Mesodermal cell (in vitro differentiated cells): ENCODE results near the gene ANAPC2.

ENCODE experiments used
- H3K27ac ChIP-seq: 2 replicates; pipeline ENCODE4 v1.7.0; 2013; ENCODE audit warnings: mild to moderate bottlenecking, low read depth, low read length, moderate library complexity; ENCODE audit not compliant: severe bottlenecking
- H3K36me3 ChIP-seq: 2 replicates; pipeline ENCODE4 v1.7.1; 2013; ENCODE audit warnings: mild to moderate bottlenecking, low read length, moderate library complexity; ENCODE audit not compliant: control insufficient read depth, insufficient read depth
- H3K4me1 ChIP-seq: one replicate; pipeline ENCODE4 v1.7.1; 2013; ENCODE audit warnings: mild to moderate bottlenecking, low read length; ENCODE audit not compliant: insufficient read depth, control insufficient read depth, poor library complexity, severe bottlenecking
- H3K4me3 ChIP-seq: 2 replicates; pipeline ENCODE4 v1.7.0; 2013; ENCODE audit warnings: low read length, control low read depth, mild to moderate bottlenecking; ENCODE audit not compliant: insufficient read depth, poor library complexity, severe bottlenecking; ENCODE audit errors: extremely low read depth
- H3K9me3 ChIP-seq: 2 replicates; pipeline ENCODE4 v1.7.1; 2013; ENCODE audit warnings: mild to moderate bottlenecking, low read length, moderate library complexity; ENCODE audit not compliant: control insufficient read depth
- WGBS, 2 experiments: methylation state at CpG; one replicate each; pipeline ENCODE4 v1.1.5; 2013; ENCODE audit warnings: missing lambda C conversion rate in 2 of 2; ENCODE audit not compliant: insufficient coverage in 2 of 2; 5-methylcytosine and 5-hydroxymethylcytosine counted together

ANAPC2 gene

DNA sequence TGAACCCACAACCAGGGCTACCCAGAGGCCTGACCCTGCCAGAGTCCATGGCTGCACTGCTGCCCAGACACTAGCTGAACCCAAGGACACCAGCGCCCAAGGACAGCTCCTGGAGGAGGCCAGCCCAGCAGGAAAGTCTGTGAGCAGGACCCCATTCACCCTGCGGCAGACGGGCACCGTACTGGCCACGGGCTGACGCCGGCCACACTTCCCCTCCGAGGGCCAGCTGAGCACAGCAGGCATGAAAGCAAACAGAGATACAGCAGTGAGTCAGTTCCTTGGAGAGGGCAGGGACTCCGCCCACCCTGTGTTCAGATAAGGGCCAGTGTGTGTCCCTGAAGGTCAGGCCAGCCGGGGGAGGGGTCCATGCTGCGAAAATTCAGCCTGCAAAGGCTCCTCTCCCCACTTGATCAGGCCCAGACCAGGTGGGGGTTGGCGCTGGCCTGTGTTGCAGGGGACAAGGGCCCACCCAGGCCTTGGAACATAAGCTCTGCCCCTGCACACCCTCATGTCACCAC, 30.5 kb upstream of the ANAPC2 start:
- H3K27ac ChIP-seq, result peak overlapping the region; percentile 66
- no peak overlapping the region for H3K4me3 ChIP-seq
- WGBS, 2 experiments, result 42 to 56% methylated on average over 10 to 12 of the region's 12 CpGs

DNA sequence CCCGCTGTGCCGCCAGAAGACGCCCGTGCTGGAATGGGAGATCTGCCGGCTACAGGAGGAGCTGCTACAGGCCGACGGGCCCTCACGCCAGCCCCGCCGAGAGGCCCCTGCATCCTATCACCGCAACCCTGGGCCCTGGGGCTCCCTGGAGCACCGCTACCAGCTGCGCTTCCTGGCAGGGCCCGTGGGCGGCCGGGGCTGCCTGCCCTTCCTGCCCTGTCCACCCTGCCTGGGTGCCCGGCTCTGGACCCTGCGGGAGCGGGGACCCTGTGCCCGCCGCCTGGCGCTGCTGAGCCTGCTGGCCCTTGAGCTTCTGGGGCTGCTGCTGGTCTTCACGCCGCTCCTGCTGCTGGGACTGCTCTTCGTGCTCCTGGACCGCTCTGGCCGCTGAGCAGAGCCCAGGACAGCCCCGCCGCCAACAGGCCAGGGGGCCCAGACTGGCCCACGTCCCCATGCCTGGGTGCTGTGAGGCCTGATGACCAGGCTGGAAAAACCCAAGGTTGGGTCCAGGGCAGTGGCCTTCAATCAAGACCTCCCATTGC, 29.9 kb upstream of the ANAPC2 start:
- 95 to 96% methylated on average over 27 to 30 of the region's 30 CpGs for WGBS, 2 experiments
- H3K4me3 ChIP-seq, result no peak overlapping the region
- no peaks in the 10 kb centered on the region for H3K9me3 ChIP-seq
- peaks cover 29% of the 10 kb centered on the region for H3K36me3 ChIP-seq
- peaks cover 18% of the 10 kb centered on the region for H3K4me1 ChIP-seq
- peak overlapping the region; percentile 66 for H3K27ac ChIP-seq

More for the DNA sequence above, 30.5 kb upstream of the ANAPC2 start:
- Histone ChIP-seq H3K36me3 (peaks cover 24% of the 10 kb centered on the region), H3K4me1 (peaks cover 18% of the 10 kb centered on the region), H3K9me3 (no peaks in the 10 kb centered on the region)

DNA sequence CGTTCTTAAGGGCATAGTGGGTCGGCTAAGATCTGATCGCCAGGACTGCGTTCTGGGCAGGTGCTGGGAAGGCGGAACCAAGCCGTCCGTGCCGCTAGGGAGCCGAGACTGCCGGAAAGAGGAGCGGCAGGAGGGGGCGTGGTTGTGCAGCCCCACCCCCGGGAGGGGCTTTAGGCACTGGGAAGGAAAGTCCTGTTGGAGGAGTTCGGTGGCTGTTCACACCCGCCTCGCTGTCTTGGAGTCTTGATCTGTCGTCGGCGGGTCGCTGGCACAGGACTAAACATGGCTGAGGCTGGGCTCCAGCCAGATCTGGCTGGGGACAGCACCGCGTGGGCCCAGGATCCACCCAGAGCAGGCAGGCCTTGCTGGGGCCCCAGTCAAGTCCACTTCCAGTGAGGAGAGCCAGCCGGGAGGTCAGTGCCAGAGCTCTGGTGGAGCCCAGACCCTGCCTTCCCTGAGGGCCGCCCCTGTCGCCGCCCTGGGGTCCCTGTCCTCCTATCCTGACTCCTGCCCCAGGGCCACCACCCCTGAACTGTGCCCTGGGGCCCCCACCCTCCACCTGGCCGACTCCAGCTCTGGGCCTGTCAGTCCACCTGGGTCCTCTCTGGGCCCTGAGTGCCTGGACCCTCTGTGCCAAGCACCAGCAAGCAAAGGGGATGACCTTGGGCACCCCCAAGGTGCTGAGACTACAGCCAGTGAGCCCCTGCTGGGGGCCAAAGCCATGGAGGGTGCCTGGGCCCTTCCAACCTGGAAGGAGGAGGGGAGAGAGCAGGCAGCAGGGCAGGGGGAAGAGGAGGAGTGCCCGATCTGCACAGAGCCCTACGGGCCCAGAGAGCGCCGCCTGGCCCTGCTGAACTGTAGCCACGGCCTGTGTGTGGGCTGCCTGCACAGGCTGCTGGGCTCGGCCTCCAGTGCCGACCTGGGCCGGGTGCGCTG, 29.2 kb upstream of the ANAPC2 start:
- Histone ChIP-seq H3K4me1 (peaks cover 18% of the 10 kb centered on the region), H3K9me3 (no peaks in the 10 kb centered on the region), H3K36me3 (peaks cover 33% of the 10 kb centered on the region), H3K27ac (peak overlapping the region; percentile 16), H3K4me3 (no peak overlapping the region)
- WGBS, 2 experiments, result 60 to 62% methylated on average over 32 to 35 of the region's 36 CpGs

DNA sequence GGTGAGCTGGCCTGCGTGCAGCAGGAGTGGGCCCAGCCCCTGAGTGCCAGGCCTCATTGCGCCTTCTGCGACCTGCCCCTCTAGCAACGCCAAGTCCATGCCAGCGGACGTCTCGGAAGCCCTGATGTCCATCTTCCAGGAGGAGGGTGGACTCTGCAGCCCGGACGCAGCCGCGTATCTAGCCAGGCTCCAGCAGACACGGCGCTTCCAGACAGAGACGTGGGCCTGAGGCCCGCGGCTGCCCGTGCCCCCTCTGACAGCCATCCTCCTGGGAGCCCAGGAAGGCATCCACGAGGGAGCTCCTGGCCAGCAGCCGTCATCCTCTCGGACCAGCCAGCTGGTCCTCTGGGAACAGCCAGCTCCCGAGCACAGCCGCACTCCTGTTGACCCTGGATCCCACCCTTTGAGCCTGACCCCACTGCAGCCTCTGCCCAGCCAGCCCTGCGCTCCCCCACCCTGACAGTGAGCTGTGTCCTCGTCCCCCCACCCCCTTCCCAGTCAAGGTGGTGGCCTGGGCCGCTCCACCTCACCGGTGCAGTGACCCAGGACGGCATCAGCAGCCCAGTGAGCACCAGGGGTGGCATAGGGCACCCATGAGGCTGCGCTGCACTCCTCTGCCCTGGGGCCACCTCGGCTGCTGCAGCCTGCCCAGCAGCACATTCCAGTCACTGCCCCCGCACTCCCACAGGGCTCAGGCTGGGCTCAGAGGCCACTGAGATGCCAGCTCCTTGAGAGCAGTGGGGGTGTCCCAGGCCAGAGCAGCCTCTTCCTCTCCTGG, 28.0 kb upstream of the ANAPC2 start:
- Histone ChIP-seq H3K36me3 (peaks cover 33% of the 10 kb centered on the region), H3K9me3 (no peaks in the 10 kb centered on the region), H3K4me1 (peaks cover 18% of the 10 kb centered on the region), H3K27ac (no peak overlapping the region), H3K4me3 (no peak overlapping the region)
- WGBS, 2 experiments, result 96 to 98% methylated on average over 27 to 28 of the region's 30 CpGs

DNA sequence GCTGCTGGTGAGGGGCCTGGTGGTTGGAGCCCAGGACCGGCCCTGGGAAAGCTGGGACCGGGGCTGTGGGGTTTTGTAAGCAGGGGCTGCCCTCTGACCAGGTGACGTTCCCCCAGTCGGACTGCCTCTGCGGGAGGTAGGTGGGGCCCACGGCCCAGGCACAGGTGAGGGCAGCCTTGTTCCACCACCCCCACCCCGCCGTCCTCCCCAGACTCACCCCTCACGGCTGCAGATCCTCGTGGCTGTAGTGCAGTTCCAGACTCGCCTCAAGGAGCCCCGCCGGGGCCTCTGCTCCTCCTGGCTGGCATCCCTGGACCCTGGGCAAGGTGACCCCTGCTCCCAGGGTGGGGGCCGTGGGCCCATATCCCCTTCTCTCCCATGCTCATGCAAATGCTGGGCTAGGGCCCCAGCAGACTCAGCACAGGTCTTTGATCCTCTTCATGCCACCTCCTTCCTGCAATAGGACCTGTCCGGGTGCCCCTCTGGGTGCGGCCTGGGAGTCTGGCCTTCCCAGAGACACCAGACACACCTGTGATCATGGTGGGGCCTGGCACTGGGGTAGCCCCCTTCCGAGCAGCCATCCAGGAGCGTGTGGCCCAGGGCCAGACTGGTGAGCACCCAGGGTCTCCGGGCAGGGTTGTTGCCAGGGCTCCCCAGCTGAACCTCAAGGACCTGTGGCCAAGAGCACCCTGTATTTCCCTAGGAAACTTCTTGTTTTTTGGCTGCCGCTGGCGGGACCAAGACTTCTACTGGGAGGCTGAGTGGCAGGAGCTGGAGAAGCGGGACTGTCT, 27.0 kb upstream of the ANAPC2 start:
- peaks cover 36% of the 10 kb centered on the region for H3K36me3 ChIP-seq
- H3K27ac ChIP-seq, result no peak overlapping the region
- no peaks in the 10 kb centered on the region for H3K9me3 ChIP-seq
- peaks cover 18% of the 10 kb centered on the region for H3K4me1 ChIP-seq
- 93 to 97% methylated on average over 13 to 21 of the region's 22 CpGs for WGBS, 2 experiments
- H3K4me3 ChIP-seq, result no peak overlapping the region

DNA sequence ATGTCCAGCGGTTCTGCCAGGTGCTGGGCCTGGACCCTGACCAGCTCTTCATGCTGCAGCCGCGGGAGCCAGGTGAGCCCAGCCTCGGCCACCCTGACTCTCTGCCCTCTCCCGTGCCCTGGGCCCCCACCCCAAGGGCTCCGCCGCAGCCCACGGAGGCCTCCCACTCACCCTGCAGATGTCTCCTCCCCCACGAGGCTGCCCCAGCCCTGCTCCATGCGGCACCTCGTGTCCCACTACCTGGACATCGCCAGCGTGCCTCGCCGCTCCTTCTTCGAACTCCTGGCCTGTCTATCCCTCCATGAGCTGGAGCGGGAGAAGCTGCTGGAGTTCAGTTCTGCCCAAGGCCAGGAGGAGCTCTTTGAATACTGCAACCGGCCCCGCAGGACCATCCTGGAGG, 26.3 kb upstream of the ANAPC2 start:
- H3K36me3 ChIP-seq, result peaks cover 40% of the 10 kb centered on the region

DNA sequence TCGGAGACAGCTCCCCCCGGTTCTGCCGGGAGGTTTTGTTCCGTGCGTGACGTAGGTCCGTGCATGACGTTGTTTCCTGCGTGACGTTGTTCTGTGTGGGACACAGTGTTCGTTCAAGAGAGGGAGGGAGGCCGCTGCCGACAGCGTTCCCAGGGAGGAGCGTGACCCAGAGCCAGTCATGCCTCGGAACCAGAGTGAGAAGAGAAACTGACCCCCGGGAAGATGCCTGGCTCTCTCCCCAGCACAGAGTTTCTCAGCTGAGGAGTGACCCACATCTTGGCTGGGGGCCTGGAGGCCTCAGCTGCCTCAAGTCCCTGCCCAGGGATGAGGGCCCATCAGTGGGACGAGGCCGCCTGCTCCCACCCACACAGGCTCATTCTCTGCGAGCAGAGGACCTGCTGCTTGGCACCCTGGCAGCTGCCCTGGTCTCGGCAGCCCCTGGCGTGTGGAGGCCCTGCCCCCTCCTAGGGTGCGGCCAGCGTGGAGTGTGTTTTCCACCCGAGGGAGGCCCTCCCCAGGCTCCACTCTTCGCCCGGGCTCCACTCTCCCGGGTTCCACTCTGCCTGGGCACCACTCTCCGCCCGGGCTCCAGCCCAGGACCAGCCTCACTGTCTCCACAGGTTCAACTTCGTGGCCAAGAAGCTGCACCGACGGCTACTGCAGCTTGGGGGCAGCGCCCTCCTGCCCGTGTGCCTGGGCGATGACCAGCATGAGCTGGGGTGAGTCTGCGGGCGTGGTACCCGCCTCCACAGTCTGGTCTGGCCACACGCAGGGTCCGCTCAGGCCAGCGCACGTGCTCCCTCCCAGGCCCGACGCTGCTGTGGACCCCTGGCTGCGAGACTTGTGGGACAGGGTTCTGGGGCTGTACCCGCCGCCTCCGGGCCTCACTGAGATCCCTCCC, 25.1 kb upstream of the ANAPC2 start:
- Histone ChIP-seq H3K27ac (no peak overlapping the region), H3K36me3 (peaks cover 48% of the 10 kb centered on the region), H3K4me3 (no peak overlapping the region), H3K4me1 (peaks cover 10% of the 10 kb centered on the region), H3K9me3 (no peaks in the 10 kb centered on the region)
- 92 to 96% methylated on average over 47 to 49 of the region's 49 CpGs for WGBS, 2 experiments

More for the DNA sequence above, 26.3 kb upstream of the ANAPC2 start:
- Histone ChIP-seq H3K27ac (no peak overlapping the region), H3K9me3 (no peaks in the 10 kb centered on the region), H3K4me1 (peaks cover 18% of the 10 kb centered on the region), H3K4me3 (no peak overlapping the region)
- WGBS, 2 experiments, result 95 to 96% methylated on average over 16 to 17 of the region's 19 CpGs

DNA sequence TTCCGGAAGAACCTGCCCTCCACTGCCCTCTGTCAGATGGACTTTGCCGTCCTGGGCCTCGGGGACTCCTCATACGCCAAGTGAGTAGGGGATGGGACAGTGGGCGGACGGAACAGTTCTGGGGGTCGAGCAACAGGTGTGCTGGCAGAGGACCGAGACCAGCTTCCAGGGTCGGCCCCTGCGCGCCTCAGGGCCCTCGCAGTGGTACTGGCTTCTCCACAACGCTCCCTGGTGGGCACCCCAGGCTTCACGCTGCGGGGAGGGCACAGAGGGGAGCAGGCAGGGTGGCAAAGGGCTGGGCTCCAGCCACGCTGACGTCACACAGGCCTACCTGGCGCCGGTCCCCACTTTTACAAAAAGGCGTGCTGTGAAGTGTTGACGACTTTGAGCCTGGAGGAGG, 24.2 kb upstream of the ANAPC2 start:
- H3K27ac ChIP-seq, result no peak overlapping the region
- H3K4me3 ChIP-seq, result no peak overlapping the region
- peaks cover 52% of the 10 kb centered on the region for H3K36me3 ChIP-seq
- peaks cover under 1% of the 10 kb centered on the region for H3K4me1 ChIP-seq
- no peaks in the 10 kb centered on the region for H3K9me3 ChIP-seq
- 95 to 97% methylated on average over 20 to 21 of the region's 21 CpGs for WGBS, 2 experiments

DNA sequence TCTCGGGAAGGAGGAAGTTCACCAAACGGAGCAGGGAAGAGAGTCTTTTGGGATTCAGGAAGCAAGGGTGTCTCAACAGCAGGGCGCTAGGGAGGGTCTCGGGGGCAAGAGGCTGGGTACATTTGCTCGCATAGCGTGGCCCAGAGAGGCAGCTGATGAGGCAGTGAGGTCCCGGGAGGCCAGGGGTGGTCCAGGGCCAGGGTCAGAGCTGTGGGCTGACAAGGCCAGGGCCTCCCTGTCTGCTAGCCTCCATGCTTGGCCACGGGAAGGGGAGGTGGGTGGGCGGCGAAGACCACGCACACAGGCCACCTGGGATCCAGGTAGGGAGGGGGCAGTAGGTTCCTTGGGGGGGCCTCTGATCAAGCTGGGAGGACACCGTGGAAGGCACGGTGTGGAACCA, 23.2 kb upstream of the ANAPC2 start:
- Histone ChIP-seq H3K27ac (no peak overlapping the region), H3K4me1 (peaks cover 5% of the 10 kb centered on the region), H3K9me3 (no peaks in the 10 kb centered on the region), H3K36me3 (peaks cover 58% of the 10 kb centered on the region), H3K4me3 (no peak overlapping the region)
- WGBS, 2 experiments, result 89 to 96% methylated on average over 10 to 13 of the region's 13 CpGs
